Activated CD4-positive, alpha-beta T cell treated with anti-CD3 and anti-CD28 coated beads, Interleukin-2, Interleukin-4, amounts not matched to agents 100 ng/mL and 50 ng/mL, durations not matched to agents 16 hours and 8 hours (primary cell): ENCODE measurements around the gene HOXA4.

Source experiments
- DNase-seq: peaks from one replicate; pipeline ENCODE4 v3.0.0-alpha.2; 2020; ENCODE audit warnings: low spot score

Gene HOXA4

GRCh38 chr7:27092819-27093110 lies 37.8 kb downstream of the HOXA4 start:
- DNase-seq: no peak

DNA sequence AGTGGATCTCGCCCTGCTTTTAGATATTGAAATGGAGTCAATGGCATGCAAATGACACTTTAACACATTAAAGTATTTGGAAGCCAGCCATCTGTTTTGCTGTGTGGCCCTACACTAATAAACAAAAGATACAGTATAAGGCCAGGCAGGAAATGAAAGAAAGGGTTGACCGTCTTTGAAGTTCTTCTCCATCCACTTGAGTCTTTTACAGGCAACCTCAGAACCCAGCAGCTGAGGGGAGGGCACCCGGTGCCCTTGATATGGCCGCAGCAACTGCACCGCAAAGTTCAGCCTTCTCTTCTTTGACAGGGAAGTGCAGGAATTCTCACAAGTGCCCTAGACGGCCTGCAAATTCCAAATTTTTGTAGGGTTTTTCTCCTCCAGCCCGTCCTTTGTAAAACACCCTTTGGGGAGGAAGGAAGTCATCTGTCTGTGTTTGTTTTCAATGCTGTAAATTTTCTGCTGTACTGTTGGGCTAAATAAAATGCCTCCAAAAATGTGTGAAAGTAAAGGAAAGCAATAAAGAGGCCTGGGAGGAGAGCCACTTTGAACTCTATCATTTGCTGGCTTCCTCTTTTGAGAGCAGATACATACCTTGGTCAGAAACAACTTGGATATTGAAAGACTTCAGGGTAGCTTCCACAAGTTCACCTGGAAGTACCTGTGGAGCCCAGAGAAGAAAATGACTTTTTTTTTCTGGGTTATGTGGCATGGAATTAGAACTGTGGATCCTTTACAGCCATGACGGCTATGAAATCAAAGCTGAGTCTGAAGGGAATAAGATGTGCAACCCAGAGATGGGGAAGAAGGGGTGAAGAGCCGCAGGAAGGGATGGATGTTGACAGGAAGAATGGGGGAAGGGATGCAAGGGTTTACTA lies 38.4 kb downstream of the HOXA4 start:
- DNase-seq: no peak

- no peak for DNase-seq
Measured at GRCh38 chr7:27091105-27091504, 39.5 kb downstream of the HOXA4 start.

GRCh38 chr7:27088002-27088922 lies 42.3 kb downstream of the HOXA4 start:
- DNase-seq: no peak

DNA sequence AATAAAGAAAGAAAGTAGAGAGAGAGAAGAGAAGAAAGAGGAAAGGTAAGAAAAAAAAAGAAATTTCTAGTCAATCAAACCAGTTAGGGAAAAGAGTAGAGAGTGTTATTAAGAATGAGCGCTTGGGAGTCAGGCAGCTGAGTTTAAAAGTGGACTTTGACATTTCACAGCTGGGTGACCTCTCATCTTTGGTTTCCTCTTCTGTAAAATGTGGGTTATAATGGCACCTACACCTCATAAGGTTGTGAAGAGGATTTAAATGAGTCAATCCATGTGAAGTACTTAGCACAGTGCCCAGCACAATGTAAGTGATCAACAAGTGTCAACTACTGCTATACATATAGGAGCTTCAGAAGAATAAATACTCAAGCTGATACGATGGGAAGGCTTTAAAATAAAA lies 46.9 kb downstream of the HOXA4 start:
- DNase-seq: no peak

DNA sequence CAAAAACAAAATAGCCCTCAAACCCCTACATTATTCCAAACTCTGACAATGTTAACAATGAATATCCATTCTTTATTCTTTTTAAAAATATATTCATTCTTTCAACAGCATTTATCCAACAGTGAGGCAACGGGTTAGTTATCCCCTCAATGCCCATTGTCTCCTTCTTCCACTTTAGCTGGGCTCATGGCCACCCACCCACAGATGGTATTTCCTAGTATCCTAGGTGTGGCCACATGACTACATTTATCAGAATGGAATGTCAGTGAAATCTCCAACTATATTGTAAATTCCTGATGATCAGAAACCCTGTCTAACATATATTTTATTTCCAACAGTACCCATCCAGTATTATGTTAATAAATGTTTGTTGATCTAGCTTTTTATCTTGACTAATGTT lies 48.4 kb downstream of the HOXA4 start:
- no peak for DNase-seq

DNA sequence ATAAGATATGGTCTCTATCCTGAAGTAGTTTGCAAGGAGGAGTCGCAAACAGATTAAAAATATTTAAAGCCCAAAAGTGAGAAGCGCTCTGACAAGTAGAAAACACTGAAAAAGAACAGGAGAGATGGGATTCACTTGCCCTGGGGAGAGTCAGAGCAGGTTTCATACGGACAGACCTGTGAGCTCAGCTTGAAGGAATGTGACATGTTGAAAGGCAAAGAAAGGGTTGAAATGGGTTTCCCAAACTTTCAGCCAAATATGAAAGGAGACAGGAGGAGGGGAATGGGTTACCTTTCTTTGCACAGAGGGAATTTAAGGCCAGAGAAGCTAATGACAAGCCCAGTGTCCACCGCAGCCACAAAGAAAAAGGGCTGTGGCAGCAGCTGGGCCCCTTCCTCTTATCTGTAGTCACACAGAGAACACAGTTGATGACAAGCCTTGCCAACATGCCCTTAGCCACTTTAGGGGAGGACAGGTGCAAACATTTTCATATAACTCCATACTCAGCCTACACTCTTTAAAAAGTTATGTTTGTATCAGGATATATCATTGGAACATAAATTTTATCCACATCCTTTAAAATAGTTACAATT lies 49.6 kb downstream of the HOXA4 start:
- DNase-seq: no peak

GRCh38 chr7:27079234-27079975 lies 51.2 kb downstream of the HOXA4 start:
- no peak for DNase-seq

DNA sequence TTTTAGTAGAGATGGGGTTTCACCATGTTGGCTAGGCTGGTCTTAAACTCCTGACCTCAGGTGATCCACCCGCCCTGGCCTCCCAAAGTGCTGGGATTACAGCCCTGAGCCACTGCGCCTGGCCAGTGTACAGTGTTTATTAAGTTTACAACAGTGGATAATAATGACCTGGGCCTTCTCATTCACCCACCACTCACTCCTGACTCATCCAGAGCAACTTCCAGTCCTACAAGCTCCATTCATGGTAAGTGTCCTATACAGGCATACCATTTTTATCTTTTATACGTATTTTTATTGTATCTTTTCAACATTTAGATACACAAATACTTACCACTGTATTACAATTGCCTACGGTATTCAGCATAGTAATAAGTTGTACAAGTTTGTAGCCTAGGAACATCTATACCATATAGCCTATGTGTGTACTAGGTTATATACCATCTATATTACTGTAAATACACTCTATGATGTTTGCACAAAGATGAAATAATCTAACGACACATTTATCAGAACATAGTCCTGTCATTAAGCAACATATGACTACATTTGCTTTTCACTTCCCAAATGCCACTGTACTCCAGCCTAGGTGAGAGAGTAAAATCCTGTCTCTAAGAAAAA lies 51.8 kb downstream of the HOXA4 start:
- DNase-seq: no peak
